AG04450 (cell line): ENCODE data around the gene SH3RF3. TPM values are rescaled to one million over a fixed set of nuclear protein-coding genes. Genes with fewer than 3 reads are reported as not detected.

Experiments
- CTCF ChIA-PET: fragments of 300-600, 350-600 bp; formaldehyde crosslinking; extraction: SDS; loops from one replicate; lab custom pipeline; 2022; ENCODE audit warnings: antibody characterized with exemption, inconsistent platforms; lab: Charles Lee
- POLR2A ChIA-PET: fragments of 350-600 bp; formaldehyde crosslinking; extraction: SDS; loops from one replicate; lab custom pipeline; 2021; ENCODE audit warnings: antibody characterized with exemption, inconsistent platforms; lab: Yijun Ruan, JAX
- DNase-seq: peaks from one replicate; pipeline ENCODE4 v3.0.0-alpha.2; 2011; ENCODE audit warnings: low read depth, low spot score
- H3K27ac ChIP-seq: one replicate; pipeline ENCODE4 v1.5.1; 2012; ENCODE audit warnings: low read depth, low read length, control low read depth
- H3K27me3 ChIP-seq: one replicate; pipeline ENCODE4 v1.6.0; 2012; ENCODE audit warnings: low read length; ENCODE audit not compliant: control insufficient read depth, insufficient read depth
- H3K4me3 ChIP-seq: 2 replicates; pipeline ENCODE4 v1.5.1; 2011; ENCODE audit warnings: mild to moderate bottlenecking, low read depth, low read length, control low read depth
- H3K9me3 ChIP-seq: 2 replicates; pipeline ENCODE4 v1.5.1; 2012; ENCODE audit warnings: low read length; ENCODE audit not compliant: control insufficient read depth, insufficient read depth
- CTCF ChIP-seq: IDR thresholded peaks from 2 replicates; pipeline ENCODE4 v1.5.1; 2011; ENCODE audit warnings: low read depth, low read length, control low read depth, inconsistent platforms
- polyA plus RNA-seq: library from polyadenylated mRNA; depleted of rRNA; stranded (reverse); fragments of >200 nt; gene quantifications from 2 replicates; pipeline ENCODE4 v1.2.3, GENCODE V29; 2011

Gene SH3RF3
- polyA plus RNA-seq, 1 experiment: 5.7 TPM

DNA sequence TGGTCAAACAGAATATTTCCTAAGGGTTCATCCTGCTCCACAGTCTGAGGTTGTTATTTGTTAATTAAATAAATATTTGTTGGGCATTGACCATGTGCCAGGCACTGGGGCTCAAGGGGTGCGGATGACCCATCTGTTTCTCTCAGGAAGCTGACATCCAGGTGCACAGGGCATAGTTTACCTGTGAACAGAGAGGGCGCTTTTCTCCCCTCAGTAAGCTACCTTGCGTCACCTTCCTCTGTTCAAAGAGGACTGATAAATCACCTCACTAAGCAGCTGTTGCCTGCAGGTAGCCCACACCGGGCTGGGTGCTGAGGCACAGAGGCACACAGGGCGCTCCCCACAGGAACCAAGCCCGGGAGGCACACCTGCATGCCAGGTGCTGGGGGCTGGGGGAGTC lies 41.6 kb downstream of the SH3RF3 start:
- CTCF ChIA-PET: interaction anchor here (1.1 kb wide), 1 partner anchor 339 kb away, joined by 3 read pairs; no protein-coding TSS in a partner anchor
- no peaks in the 10 kb centered on the region for H3K27me3 ChIP-seq
- no peaks in the 10 kb centered on the region; the same call in 1 of the 2 replicates for H3K9me3 ChIP-seq
- TF ChIP-seq CTCF: no peak
- no peak for DNase-seq
- peak overlapping the region; percentile 54; the same call in 1 of the 2 replicates for H3K4me3 ChIP-seq
- peak overlapping the region; percentile 99 for H3K27ac ChIP-seq
- POLR2A ChIA-PET: interaction anchor here (2.1 kb wide), 1 partner anchor 47 kb away, joined by 11 read pairs; no protein-coding TSS in a partner anchor

- peak; percentile 98 for DNase-seq
- Histone ChIP-seq H3K4me3 (peak overlapping the region; percentile 54), H3K9me3 (no peaks in the 10 kb centered on the region; the same call in 1 of the 2 replicates), H3K27me3 (no peaks in the 10 kb centered on the region), H3K27ac (peak overlapping the region; percentile 99)
- POLR2A ChIA-PET: interaction anchor here (0.6 to 2.1 kb wide), 12 partner anchors 12 to 276 kb away, joined by 3 to 11 read pairs (median 4); no protein-coding TSS in a partner anchor
- CTCF ChIA-PET: interaction anchor here (0.8 to 1.3 kb wide), 4 partner anchors 85 to 338 kb away, joined by 3 to 4 read pairs (median 3); no protein-coding TSS in a partner anchor
- peak; percentile 48 for TF ChIP-seq CTCF
Observed at GRCh38 chr2:109171444-109172334, 42.7 kb downstream of the SH3RF3 start.

- POLR2A ChIA-PET: interaction anchor here (1.5 to 2.1 kb wide), 5 partner anchors 37 to 275 kb away, joined by 3 to 11 read pairs (median 5); no protein-coding TSS in a partner anchor
- no peak for TF ChIP-seq CTCF
- Histone ChIP-seq H3K9me3 (no peaks in the 10 kb centered on the region; the same call in 1 of the 2 replicates), H3K27ac (peak overlapping the region; percentile 98), H3K27me3 (no peaks in the 10 kb centered on the region), H3K4me3 (no peak overlapping the region; the same call in 1 of the 2 replicates)
- no peak for DNase-seq
- CTCF ChIA-PET: interaction anchor here (1.2 to 1.3 kb wide), 2 partner anchors 84 to 146 kb away, joined by 3 read pairs; no protein-coding TSS in a partner anchor
Observed at GRCh38 chr2:109172556-109173105, 43.6 kb downstream of the SH3RF3 start.

- peak; percentile 66 for DNase-seq
- ChIA-PET POLR2A (interaction anchor here (0.6 to 1.6 kb wide), 4 partner anchors 44 to 149 kb away, joined by 3 to 4 read pairs (median 3); no protein-coding TSS in a partner anchor), CTCF (no interaction called here)
- no peak for TF ChIP-seq CTCF
- H3K27me3 ChIP-seq: no peaks in the 10 kb centered on the region
- peak overlapping the region; percentile 20; the same call in 1 of the 2 replicates for H3K4me3 ChIP-seq
- H3K9me3 ChIP-seq: no peaks in the 10 kb centered on the region; the same call in 1 of the 2 replicates
- H3K27ac ChIP-seq: peak overlapping the region; percentile 93
Observed at GRCh38 chr2:109173311-109174171, 44.5 kb downstream of the SH3RF3 start.
